ENCODE data around the gene TMEM79. TPM values are rescaled to one million over a fixed set of nuclear protein-coding genes. Genes with fewer than 3 reads are reported as not detected.
"Not testable (repeated sequence)": the region's sequence is repeated elsewhere in the genome, so short reads cannot be mapped to it uniquely, and the experiment has no call there.

The TMEM79 gene
- total and polyA plus RNA-seq, 2 donors (not counting 3 experiments of a cell fraction or from before 2014, with no cell fraction given) = 3.0 to 4.8 TPM

GRCh38 chr1:156320560-156320959 lies 36.4 kb downstream of the TMEM79 start:
- intact Hi-C loops (cut with micrococcal nuclease) (no loop called here), dilution Hi-C loops (cut with MboI; ENCODE audit: extremely low pct_ligation_motif_present, low sequenced_read_pairs) (no loop called here)
- no peak overlapping the region for H3K4me3 ChIP-seq (replicated peaks in 1 of 3; ENCODE audit: insufficient read depth in 1 of 3, low read depth in 1 of 3, low read length in 3 of 3)
- H2AFZ ChIP-seq (ENCODE audit: low read depth, low read length) = no peak overlapping the region
- ChIA-PET CTCF (interaction anchor here (1.5 to 1.8 kb wide), 4 partner anchors 16 to 180 kb away, joined by 6 to 17 read pairs (median 10); partner anchors contain the start of genes CCT3, GLMP and TSACC), POLR2A (no interaction called here)
- FAIRE-seq = peak; percentile 50
- no peaks in the 10 kb centered on the region for H4K20me1 ChIP-seq (replicated peaks; ENCODE audit: control insufficient read depth, extremely low read depth, insufficient read depth, low read length)
- no peaks in the 10 kb centered on the region for H3K9me1 ChIP-seq (replicated peaks; ENCODE audit: control insufficient read depth, extremely low read depth, insufficient read depth, low read length)
- no peaks in the 10 kb centered on the region for H3K27me3 ChIP-seq (ENCODE audit: control insufficient read depth in 2 of 2, insufficient read depth in 2 of 2, low read length in 2 of 2)
- H3K27ac ChIP-seq (ENCODE audit: insufficient read depth, low read depth, low read length) = no peak overlapping the region
- peaks cover 2% of the 10 kb centered on the region for H3K4me1 ChIP-seq (ENCODE audit: control insufficient read depth, extremely low read depth, insufficient read depth, low read length)
- no TSS peak for BruUV-seq (replicated peaks)
- DNase-seq (ENCODE audit: low read depth, low spot score) = no peak
- H3K79me2 ChIP-seq (ENCODE audit: control insufficient read depth, insufficient read depth, low read length) = peaks cover 4% of the 10 kb centered on the region
- peaks cover 55% of the 10 kb centered on the region in 2 experiments for H3K36me3 ChIP-seq (ENCODE audit: control insufficient read depth in 2 of 2, extremely low read depth in 1 of 2, insufficient read depth in 2 of 2, low read length in 2 of 2)
- TF ChIP-seq FOS (IDR thresholded peaks at IDR 0.05; ENCODE audit: borderline replicate concordance, insufficient read depth, low read length) = peak; percentile 17
- TF ChIP-seq CTCF (IDR thresholded peaks at IDR 0.05; ENCODE audit: extremely low read depth in 1 of 2, insufficient read depth in 1 of 2, low read depth in 1 of 2, low read length in 2 of 2) = no peak
- no peak overlapping the region for H3K9ac ChIP-seq (replicated peaks; ENCODE audit: extremely low read depth, insufficient read depth, low read length)
- no peaks in the 10 kb centered on the region for H3K9me3 ChIP-seq (replicated peaks; ENCODE audit: control insufficient read depth, insufficient read depth, low read length)
- no peak overlapping the region for H3K4me2 ChIP-seq (ENCODE audit: insufficient read depth, low read length)

GRCh38 chr1:156323179-156323578 lies 39.1 kb downstream of the TMEM79 start:
- H3K27me3 ChIP-seq (ENCODE audit: control insufficient read depth in 2 of 2, insufficient read depth in 2 of 2, low read length in 2 of 2); H3K9ac ChIP-seq (replicated peaks; ENCODE audit: extremely low read depth, insufficient read depth, low read length); dilution Hi-C loops (cut with MboI; ENCODE audit: extremely low pct_ligation_motif_present, low sequenced_read_pairs); H3K27ac ChIP-seq (ENCODE audit: insufficient read depth, low read depth, low read length); H3K4me3 ChIP-seq (replicated peaks in 1 of 3; ENCODE audit: insufficient read depth in 1 of 3, low read depth in 1 of 3, low read length in 3 of 3); H2AFZ ChIP-seq (ENCODE audit: low read depth, low read length); H3K9me3 ChIP-seq (replicated peaks; ENCODE audit: control insufficient read depth, insufficient read depth, low read length); H3K9me1 ChIP-seq (replicated peaks; ENCODE audit: control insufficient read depth, extremely low read depth, insufficient read depth, low read length); H3K4me1 ChIP-seq (ENCODE audit: control insufficient read depth, extremely low read depth, insufficient read depth, low read length); BruUV-seq (replicated peaks); POLR2A ChIA-PET; H3K4me2 ChIP-seq (ENCODE audit: insufficient read depth, low read length); DNase-seq (ENCODE audit: low read depth, low spot score); FAIRE-seq; intact Hi-C loops (cut with micrococcal nuclease); H4K20me1 ChIP-seq (replicated peaks; ENCODE audit: control insufficient read depth, extremely low read depth, insufficient read depth, low read length); H3K79me2 ChIP-seq (ENCODE audit: control insufficient read depth, insufficient read depth, low read length): not testable (repeated sequence)
- CTCF ChIA-PET = interaction anchor here (1.5 kb wide), 1 partner anchor 13 kb away, joined by 5 read pairs; no protein-coding TSS in a partner anchor
- peaks cover 36 to 37% of the 10 kb centered on the region in 2 experiments for H3K36me3 ChIP-seq (ENCODE audit: control insufficient read depth in 2 of 2, extremely low read depth in 1 of 2, insufficient read depth in 2 of 2, low read length in 2 of 2)
